H1 (cell line): ENCODE measurements around the gene NTRK2. TPM values are rescaled to one million over a fixed set of nuclear protein-coding genes. Genes with fewer than 3 reads are reported as not detected.

ENCODE experiments used
- CTCF ChIA-PET: fragments of 300-600 bp; sonication (Branson Sonifier 250); formaldehyde crosslinking; loops from one replicate; lab custom pipeline; 2021; ENCODE audit not compliant: partially characterized antibody; lab: Charles Lee
- POLR2A ChIA-PET: fragments of 300-600 bp; sonication (Branson Sonifier 250); formaldehyde crosslinking; loops from one replicate; lab custom pipeline; 2021; ENCODE audit warnings: inconsistent platforms; ENCODE audit not compliant: partially characterized antibody; lab: Charles Lee
- DNase-seq, 2 experiments: peaks; one replicate each; pipeline versions ENCODE4 v3.0.0 to v3.0.0-alpha.2; 2010 to 2022; ENCODE audit warnings: low spot score in 2 of 2, low read depth in 1 of 2, mixed read lengths in 1 of 2
- FAIRE-seq: peaks from 2 replicates; lab custom pipeline; 2011; peaks lifted over from hg19 to GRCh38; lab: Jason Lieb, UNC
- H2AFZ ChIP-seq: 2 replicates; pipeline ENCODE4 v1.8.1; 2012; ENCODE audit warnings: low read length, inconsistent platforms
- H2AK5ac ChIP-seq: 2 replicates; pipeline ENCODE4 v1.6.1; 2013; ENCODE audit warnings: low read depth, low read length
- H2BK120ac ChIP-seq: replicated peaks from 2 replicates; pipeline ENCODE3; 2013; ENCODE audit warnings: low read depth, low read length, inconsistent platforms
- H2BK12ac ChIP-seq: 2 replicates; pipeline ENCODE4 v1.6.1; 2013; ENCODE audit warnings: low read depth, low read length
- H2BK15ac ChIP-seq: 2 replicates; pipeline ENCODE4 v1.6.1; 2013; ENCODE audit warnings: low read length
- H2BK20ac ChIP-seq: 2 replicates; pipeline ENCODE4 v1.6.1; 2013; ENCODE audit warnings: low read length
- H2BK5ac ChIP-seq: 2 replicates; pipeline ENCODE4 v1.6.1; 2013; ENCODE audit warnings: low read depth, low read length
- H3K14ac ChIP-seq: 2 replicates; pipeline ENCODE4 v1.6.1; 2013; ENCODE audit warnings: inconsistent platforms; ENCODE audit not compliant: insufficient read length
- H3K18ac ChIP-seq: 2 replicates; pipeline ENCODE4 v1.6.1; 2013; ENCODE audit warnings: low read length; ENCODE audit errors: extremely low read depth
- H3K23ac ChIP-seq: 2 replicates; pipeline ENCODE4 v1.6.1; 2013; ENCODE audit warnings: inconsistent platforms; ENCODE audit not compliant: insufficient read length
- H3K23me2 ChIP-seq: 2 replicates; pipeline ENCODE4 v1.6.1; 2013; ENCODE audit warnings: low read depth, low read length
- H3K27ac ChIP-seq: 2 replicates; pipeline ENCODE4 v1.6.1; 2011; ENCODE audit warnings: low read depth, low read length, inconsistent platforms
- H3K27me3 ChIP-seq, 4 experiments: replicated peaks in 1 of 4; 1 replicate in 1 of 4; 2 replicates in 3 of 4; pipeline versions ENCODE4 v1.6.1 to v1.8.1; 2011 to 2013; ENCODE audit warnings: low read length in 3 of 4, mild to moderate bottlenecking in 3 of 4, inconsistent platforms in 2 of 4, mixed read lengths in 2 of 4, moderate library complexity in 1 of 4; ENCODE audit not compliant: control insufficient read depth in 3 of 4, insufficient read depth in 3 of 4; ENCODE audit errors: extremely low read depth in 1 of 4
- H3K36me3 ChIP-seq, 4 experiments: 2 replicates each; pipeline versions ENCODE4 v1.6.1 to v1.8.1; 2011 to 2013; ENCODE audit warnings: mild to moderate bottlenecking in 4 of 4, low read length in 3 of 4, moderate library complexity in 2 of 4, control low read depth in 1 of 4, inconsistent platforms in 1 of 4; ENCODE audit not compliant: insufficient read depth in 4 of 4, control insufficient read depth in 2 of 4
- H3K4ac ChIP-seq: replicated peaks from 2 replicates; pipeline ENCODE3; 2013; ENCODE audit warnings: low read length, low read depth, mixed read lengths, inconsistent platforms; ENCODE audit not compliant: insufficient read length
- H3K4me1 ChIP-seq, 4 experiments: replicated peaks in 1 of 4; 1 replicate in 1 of 4; 2 replicates in 3 of 4; pipeline versions ENCODE4 v1.6.1 to v1.8.1; 2011 to 2013; ENCODE audit warnings: low read length in 3 of 4, inconsistent platforms in 2 of 4, mixed read lengths in 1 of 4; ENCODE audit not compliant: insufficient read depth in 4 of 4, control insufficient read depth in 3 of 4
- H3K4me2 ChIP-seq, 2 experiments: 2 replicates each; pipeline versions ENCODE4 v1.6.1 to v1.8.1; 2011 to 2013; ENCODE audit warnings: low read depth in 2 of 2, low read length in 2 of 2, control low read depth in 1 of 2, inconsistent platforms in 1 of 2, mild to moderate bottlenecking in 1 of 2; ENCODE audit not compliant: insufficient read depth in 1 of 2
- H3K4me3 ChIP-seq, 4 experiments: fragments of 200-600, 300-600 bp in 1 of 4; sonication (generic), shearing (Covaris generic), sonication (Bioruptor Twin) in 1 of 4; 2 replicates each; pipeline versions ENCODE4 v1.5.1 to v1.8.1; 2011 to 2016; ENCODE audit warnings: low read length in 4 of 4, low read depth in 3 of 4, control low read depth in 2 of 4, inconsistent platforms in 2 of 4, mild to moderate bottlenecking in 2 of 4, mixed read lengths in 1 of 4, moderate library complexity in 1 of 4; ENCODE audit not compliant: insufficient read depth in 2 of 4; ENCODE audit errors: extremely low read depth in 1 of 4
- H3K56ac ChIP-seq: replicated peaks from 2 replicates; pipeline ENCODE3; 2013; ENCODE audit warnings: low read depth, mild to moderate bottlenecking, mixed read lengths, low read length, inconsistent platforms; ENCODE audit not compliant: insufficient read length
- H3K79me1 ChIP-seq: 2 replicates; pipeline ENCODE4 v1.6.1; 2013; ENCODE audit warnings: low read depth, low read length, control low read depth
- H3K79me2 ChIP-seq, 2 experiments: 2 replicates each; pipeline versions ENCODE4 v1.6.1 to v1.8.1; 2012 to 2013; ENCODE audit warnings: low read length in 2 of 2, mild to moderate bottlenecking in 2 of 2, inconsistent platforms in 1 of 2; ENCODE audit not compliant: insufficient read depth in 2 of 2, control insufficient read depth in 1 of 2
- H3K9ac ChIP-seq, 4 experiments: replicated peaks in 1 of 4; 1 replicate in 1 of 4; 2 replicates in 3 of 4; pipeline versions ENCODE4 v1.6.1 to v1.8.1; 2011 to 2013; ENCODE audit warnings: low read depth in 3 of 4, low read length in 3 of 4, control low read depth in 2 of 4, mild to moderate bottlenecking in 2 of 4, moderate library complexity in 2 of 4, inconsistent platforms in 1 of 4; ENCODE audit errors: extremely low read depth in 1 of 4
- H3K9me3 ChIP-seq, 2 experiments: 2 replicates each; pipeline versions ENCODE4 v1.6.1 to v1.8.1; 2012 to 2013; ENCODE audit warnings: mild to moderate bottlenecking in 2 of 2, moderate library complexity in 2 of 2, control low read depth in 1 of 2, inconsistent platforms in 1 of 2, low read depth in 1 of 2, low read length in 1 of 2, mixed read lengths in 1 of 2; ENCODE audit not compliant: insufficient read depth in 2 of 2
- H4K20me1 ChIP-seq, 2 experiments: replicated peaks in 1 of 2; 2 replicates each; pipeline versions ENCODE3 to v1.8.1; 2011 to 2013; ENCODE audit warnings: inconsistent platforms in 2 of 2, low read length in 2 of 2, mild to moderate bottlenecking in 1 of 2; ENCODE audit not compliant: insufficient read depth in 2 of 2, control insufficient read depth in 1 of 2
- H4K5ac ChIP-seq: 2 replicates; pipeline ENCODE4 v1.6.1; 2013; ENCODE audit warnings: low read length, low read depth, mixed read lengths, inconsistent platforms; ENCODE audit not compliant: insufficient read length
- H4K8ac ChIP-seq: 2 replicates; pipeline ENCODE4 v1.8.0; 2013; ENCODE audit warnings: mild to moderate bottlenecking, moderate library complexity, low read length, inconsistent platforms; ENCODE audit not compliant: insufficient read depth; ENCODE audit errors: extremely low read depth
- H4K91ac ChIP-seq: replicated peaks from 2 replicates; pipeline ENCODE3; 2013; ENCODE audit warnings: low read length, mixed read lengths, inconsistent platforms; ENCODE audit not compliant: insufficient read length
- ASH2L ChIP-seq: fragments of 200-600, 300-600 bp; sonication (generic); IDR thresholded peaks from one replicate; pipeline ENCODE4 v1.7.1; 2017; ENCODE audit warnings: low read length
- GABPA ChIP-seq: IDR thresholded peaks from 2 replicates; pipeline ENCODE4 v1.6.1; 2011; ENCODE audit warnings: mild to moderate bottlenecking, low read length, moderate library complexity, borderline replicate concordance; ENCODE audit not compliant: insufficient read depth
- HDAC2 ChIP-seq, 2 experiments: fragments of 300-600 bp in 1 of 2; sonication (generic) in 1 of 2; IDR thresholded peaks; 2 replicates each; pipeline ENCODE4 v1.6.1; 2011 to 2012; ENCODE audit warnings: low read depth in 2 of 2, low read length in 2 of 2, mild to moderate bottlenecking in 2 of 2, moderate library complexity in 2 of 2, borderline replicate concordance in 1 of 2, inconsistent platforms in 1 of 2
- KDM4A ChIP-seq: IDR thresholded peaks from one replicate; pipeline ENCODE4 v1.7.1; 2012; ENCODE audit warnings: low read depth, mild to moderate bottlenecking, moderate library complexity, low read length, inconsistent platforms; ENCODE audit not compliant: severe bottlenecking
- NANOG ChIP-seq: IDR thresholded peaks from 2 replicates; pipeline ENCODE4 v1.6.1; 2011; ENCODE audit warnings: low read length, low read depth, mild to moderate bottlenecking, inconsistent platforms; ENCODE audit not compliant: insufficient read depth, poor library complexity, severe bottlenecking
- NRF1 ChIP-seq: IDR thresholded peaks from 2 replicates; pipeline ENCODE4 v1.6.1; 2011; ENCODE audit warnings: mild to moderate bottlenecking, low read depth, low read length, improper control_type of control experiment
- POU5F1 ChIP-seq: IDR thresholded peaks from 2 replicates; pipeline ENCODE4 v1.6.1; 2011; ENCODE audit warnings: low read depth, mild to moderate bottlenecking, low read length, moderate library complexity
- RBBP5 ChIP-seq: IDR thresholded peaks from 2 replicates; pipeline ENCODE4 v1.7.1; 2012; ENCODE audit warnings: low read depth, mild to moderate bottlenecking, inconsistent platforms, low read length, moderate library complexity, borderline replicate concordance
- SIN3A ChIP-seq, 2 experiments: IDR thresholded peaks in 1 of 2; conservative IDR thresholded peaks in 1 of 2; 2 replicates each; pipeline ENCODE4 v1.6.1; 2011 to 2012; ENCODE audit warnings: low read length in 2 of 2, improper control_type of control experiment in 1 of 2, low read depth in 1 of 2, mild to moderate bottlenecking in 1 of 2
- SIX5 ChIP-seq: IDR thresholded peaks from 2 replicates; pipeline ENCODE4 v1.6.1; 2011; ENCODE audit warnings: mild to moderate bottlenecking, low read depth, low read length
- SP2 ChIP-seq: IDR thresholded peaks from 2 replicates; pipeline ENCODE4 v1.6.1; 2012; ENCODE audit warnings: mild to moderate bottlenecking, low read length, inconsistent platforms
- TAF7 ChIP-seq: optimal IDR thresholded peaks from 2 replicates; pipeline ENCODE3; 2011; ENCODE audit warnings: low read depth, mild to moderate bottlenecking, inconsistent platforms, low read length, moderate library complexity, borderline replicate concordance
- ZNF274 ChIP-seq: IDR thresholded peaks from 2 replicates; pipeline ENCODE4 v1.7.0; 2012; ENCODE audit warnings: low read length, borderline replicate concordance; ENCODE audit errors: extremely low read depth
- polyA plus RNA-seq, 7 experiments: library from polyadenylated mRNA; depleted of rRNA in 3 of 7; stranded (reverse) in 5 of 7; unstranded in 2 of 7; fragments of >200 nt in 5 of 7; fragments of 200-250 nt in 2 of 7; gene quantifications; 1 replicate in 5 of 7; 2 replicates in 1 of 7; 4 replicates in 1 of 7; pipeline versions ENCODE4 v1.2.1 to v1.2.3, GENCODE V29; 2011 to 2013; ENCODE audit warnings: missing spikeins in 2 of 7, mixed read lengths in 2 of 7
- total RNA-seq: library from RNA; stranded (reverse); fragmentation: NEBNext Ultra II Directional; extraction: Animal tissue kit (Norgen Biotek cat#: 25700); gene quantifications from 2 replicates; pipeline ENCODE4 v1.2.1, GENCODE V29; 2021
- TF ChIP-seq, protein P1 (sequence below): IDR thresholded peaks from 2 replicates; pipeline ENCODE4 v1.6.1; 2012; ENCODE audit warnings: inconsistent platforms

NTRK2 gene
- total and polyA plus RNA-seq, 2 of the 8 experiments (the other 6 are each of a cell fraction or from before 2014, with no cell fraction given): 0.03 to 0.04 TPM

DNA sequence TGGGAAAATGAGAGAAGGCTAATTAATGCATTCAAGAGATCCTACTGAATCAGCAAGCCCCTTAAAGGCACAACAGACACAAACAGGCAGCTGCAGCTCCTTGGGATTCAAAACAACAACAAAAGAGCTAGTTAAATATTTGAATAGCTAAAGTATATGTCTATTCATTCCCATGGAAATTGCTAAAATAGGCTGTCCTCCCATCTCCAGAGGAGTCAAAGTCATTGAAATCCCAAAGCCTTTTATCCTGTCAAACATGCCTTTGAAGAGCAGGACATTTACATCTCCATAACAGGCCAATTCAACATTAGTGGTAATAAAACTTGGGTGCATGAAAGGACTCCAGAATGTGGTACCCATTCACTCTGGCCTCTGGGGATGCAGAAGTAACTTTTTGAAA, 177.4 kb downstream of the NTRK2 start:
- Histone ChIP-seq H2BK5ac (no peak overlapping the region), H3K4me1 (peaks cover 2 to 15% (median 9%) of the 10 kb centered on the region in 4 experiments), H3K27me3 (peaks cover 0 to 2% (median 0%) of the 10 kb centered on the region in 4 experiments; a peak in 3 of 7 replicates), H3K23me2 (no peaks in the 10 kb centered on the region), H3K23ac (no peak overlapping the region), H3K4me2 (peak overlapping the region; percentile 29 to 32; a peak in 1 of 4 replicates), H3K36me3 (no peaks in the 10 kb centered on the region), H2BK120ac (no peak overlapping the region), H2BK12ac (0 out of 2 replicates have a peak overlapping the region, but pooled peaks have one; percentile 10), H3K4me3 (no peak overlapping the region), H2BK15ac (no peak overlapping the region), H4K8ac (no peak overlapping the region), H2AK5ac (no peak overlapping the region), H3K9ac (no peak overlapping the region), H4K91ac (no peak overlapping the region), H2BK20ac (peak overlapping the region; percentile 92; the same call in 1 of the 2 replicates), H4K20me1 (no peaks in the 10 kb centered on the region), H3K4ac (no peak overlapping the region), H3K9me3 (no peaks in the 10 kb centered on the region), H3K79me2 (no peaks in the 10 kb centered on the region), H3K27ac (no peak overlapping the region), H4K5ac (no peak overlapping the region), H3K56ac (no peak overlapping the region), H3K14ac (no peak overlapping the region), H2AFZ (no peak overlapping the region), H3K18ac (no peak overlapping the region), H3K79me1 (no peaks in the 10 kb centered on the region)
- no peak for DNase-seq
- FAIRE-seq: no peak
- ChIA-PET CTCF (interaction anchor here (0.9 to 1.4 kb wide), 5 partner anchors 12 to 443 kb away, joined by 3 to 4 read pairs (median 3); no protein-coding TSS in a partner anchor), POLR2A (no interaction called here)
- TF ChIP-seq SIN3A (conservative IDR thresholded peaks at IDR 0.05 in 1 of 2, IDR thresholded peaks at IDR 0.05 in 1 of 2; ENCODE audit: low read depth in 1 of 2, low read length in 2 of 2): no peak
- TF ChIP-seq NANOG: no peak
- TF ChIP-seq ASH2L: no peak
- no peak for TF ChIP-seq SIX5
- no peak for TF ChIP-seq RBBP5
- no peak for TF ChIP-seq GABPA
- TF ChIP-seq KDM4A: no peak
- TF ChIP-seq HDAC2 (IDR thresholded peaks at IDR 0.05; ENCODE audit: borderline replicate concordance in 1 of 2, low read depth in 2 of 2, low read length in 2 of 2): no peak
- no peak for TF ChIP-seq NRF1
- TF ChIP-seq ZNF274: no peak
- no peak for TF ChIP-seq POU5F1
- no peak for TF ChIP-seq SP2
- TF ChIP-seq TAF7: no peak
- TF ChIP-seq, protein P1, sequence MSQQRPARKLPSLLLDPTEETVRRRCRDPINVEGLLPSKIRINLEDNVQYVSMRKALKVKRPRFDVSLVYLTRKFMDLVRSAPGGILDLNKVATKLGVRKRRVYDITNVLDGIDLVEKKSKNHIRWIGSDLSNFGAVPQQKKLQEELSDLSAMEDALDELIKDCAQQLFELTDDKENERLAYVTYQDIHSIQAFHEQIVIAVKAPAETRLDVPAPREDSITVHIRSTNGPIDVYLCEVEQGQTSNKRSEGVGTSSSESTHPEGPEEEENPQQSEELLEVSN: no peak
